Measurements from ENCODE around the gene SH3GLB2. TPM values are rescaled to one million over a fixed set of nuclear protein-coding genes. Genes with fewer than 3 reads are reported as not detected.

SH3GLB2 gene
- total and polyA plus RNA-seq, 2 of the 8 experiments (the other 6 are each of a cell fraction or from before 2014, with no cell fraction given): 52.7 to 79.9 TPM

DNA sequence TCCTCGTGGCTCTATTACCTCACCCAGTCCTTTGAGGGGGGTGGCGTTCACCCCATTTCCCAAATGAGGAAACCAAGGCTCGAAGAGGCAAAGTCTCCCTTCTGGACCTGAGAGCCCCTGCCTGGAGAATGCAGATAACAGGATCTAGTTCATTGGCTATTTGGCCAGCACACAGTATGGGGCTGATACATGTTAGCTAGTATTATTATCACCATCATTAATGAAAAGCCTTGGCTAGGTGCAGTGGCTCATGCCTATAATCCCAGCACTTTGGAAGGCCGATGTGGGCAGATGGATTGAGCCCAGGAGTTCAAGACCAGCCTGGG is 4.3 kb downstream of the SH3GLB2 start (continued):
- TF ChIP-seq, protein P1, sequence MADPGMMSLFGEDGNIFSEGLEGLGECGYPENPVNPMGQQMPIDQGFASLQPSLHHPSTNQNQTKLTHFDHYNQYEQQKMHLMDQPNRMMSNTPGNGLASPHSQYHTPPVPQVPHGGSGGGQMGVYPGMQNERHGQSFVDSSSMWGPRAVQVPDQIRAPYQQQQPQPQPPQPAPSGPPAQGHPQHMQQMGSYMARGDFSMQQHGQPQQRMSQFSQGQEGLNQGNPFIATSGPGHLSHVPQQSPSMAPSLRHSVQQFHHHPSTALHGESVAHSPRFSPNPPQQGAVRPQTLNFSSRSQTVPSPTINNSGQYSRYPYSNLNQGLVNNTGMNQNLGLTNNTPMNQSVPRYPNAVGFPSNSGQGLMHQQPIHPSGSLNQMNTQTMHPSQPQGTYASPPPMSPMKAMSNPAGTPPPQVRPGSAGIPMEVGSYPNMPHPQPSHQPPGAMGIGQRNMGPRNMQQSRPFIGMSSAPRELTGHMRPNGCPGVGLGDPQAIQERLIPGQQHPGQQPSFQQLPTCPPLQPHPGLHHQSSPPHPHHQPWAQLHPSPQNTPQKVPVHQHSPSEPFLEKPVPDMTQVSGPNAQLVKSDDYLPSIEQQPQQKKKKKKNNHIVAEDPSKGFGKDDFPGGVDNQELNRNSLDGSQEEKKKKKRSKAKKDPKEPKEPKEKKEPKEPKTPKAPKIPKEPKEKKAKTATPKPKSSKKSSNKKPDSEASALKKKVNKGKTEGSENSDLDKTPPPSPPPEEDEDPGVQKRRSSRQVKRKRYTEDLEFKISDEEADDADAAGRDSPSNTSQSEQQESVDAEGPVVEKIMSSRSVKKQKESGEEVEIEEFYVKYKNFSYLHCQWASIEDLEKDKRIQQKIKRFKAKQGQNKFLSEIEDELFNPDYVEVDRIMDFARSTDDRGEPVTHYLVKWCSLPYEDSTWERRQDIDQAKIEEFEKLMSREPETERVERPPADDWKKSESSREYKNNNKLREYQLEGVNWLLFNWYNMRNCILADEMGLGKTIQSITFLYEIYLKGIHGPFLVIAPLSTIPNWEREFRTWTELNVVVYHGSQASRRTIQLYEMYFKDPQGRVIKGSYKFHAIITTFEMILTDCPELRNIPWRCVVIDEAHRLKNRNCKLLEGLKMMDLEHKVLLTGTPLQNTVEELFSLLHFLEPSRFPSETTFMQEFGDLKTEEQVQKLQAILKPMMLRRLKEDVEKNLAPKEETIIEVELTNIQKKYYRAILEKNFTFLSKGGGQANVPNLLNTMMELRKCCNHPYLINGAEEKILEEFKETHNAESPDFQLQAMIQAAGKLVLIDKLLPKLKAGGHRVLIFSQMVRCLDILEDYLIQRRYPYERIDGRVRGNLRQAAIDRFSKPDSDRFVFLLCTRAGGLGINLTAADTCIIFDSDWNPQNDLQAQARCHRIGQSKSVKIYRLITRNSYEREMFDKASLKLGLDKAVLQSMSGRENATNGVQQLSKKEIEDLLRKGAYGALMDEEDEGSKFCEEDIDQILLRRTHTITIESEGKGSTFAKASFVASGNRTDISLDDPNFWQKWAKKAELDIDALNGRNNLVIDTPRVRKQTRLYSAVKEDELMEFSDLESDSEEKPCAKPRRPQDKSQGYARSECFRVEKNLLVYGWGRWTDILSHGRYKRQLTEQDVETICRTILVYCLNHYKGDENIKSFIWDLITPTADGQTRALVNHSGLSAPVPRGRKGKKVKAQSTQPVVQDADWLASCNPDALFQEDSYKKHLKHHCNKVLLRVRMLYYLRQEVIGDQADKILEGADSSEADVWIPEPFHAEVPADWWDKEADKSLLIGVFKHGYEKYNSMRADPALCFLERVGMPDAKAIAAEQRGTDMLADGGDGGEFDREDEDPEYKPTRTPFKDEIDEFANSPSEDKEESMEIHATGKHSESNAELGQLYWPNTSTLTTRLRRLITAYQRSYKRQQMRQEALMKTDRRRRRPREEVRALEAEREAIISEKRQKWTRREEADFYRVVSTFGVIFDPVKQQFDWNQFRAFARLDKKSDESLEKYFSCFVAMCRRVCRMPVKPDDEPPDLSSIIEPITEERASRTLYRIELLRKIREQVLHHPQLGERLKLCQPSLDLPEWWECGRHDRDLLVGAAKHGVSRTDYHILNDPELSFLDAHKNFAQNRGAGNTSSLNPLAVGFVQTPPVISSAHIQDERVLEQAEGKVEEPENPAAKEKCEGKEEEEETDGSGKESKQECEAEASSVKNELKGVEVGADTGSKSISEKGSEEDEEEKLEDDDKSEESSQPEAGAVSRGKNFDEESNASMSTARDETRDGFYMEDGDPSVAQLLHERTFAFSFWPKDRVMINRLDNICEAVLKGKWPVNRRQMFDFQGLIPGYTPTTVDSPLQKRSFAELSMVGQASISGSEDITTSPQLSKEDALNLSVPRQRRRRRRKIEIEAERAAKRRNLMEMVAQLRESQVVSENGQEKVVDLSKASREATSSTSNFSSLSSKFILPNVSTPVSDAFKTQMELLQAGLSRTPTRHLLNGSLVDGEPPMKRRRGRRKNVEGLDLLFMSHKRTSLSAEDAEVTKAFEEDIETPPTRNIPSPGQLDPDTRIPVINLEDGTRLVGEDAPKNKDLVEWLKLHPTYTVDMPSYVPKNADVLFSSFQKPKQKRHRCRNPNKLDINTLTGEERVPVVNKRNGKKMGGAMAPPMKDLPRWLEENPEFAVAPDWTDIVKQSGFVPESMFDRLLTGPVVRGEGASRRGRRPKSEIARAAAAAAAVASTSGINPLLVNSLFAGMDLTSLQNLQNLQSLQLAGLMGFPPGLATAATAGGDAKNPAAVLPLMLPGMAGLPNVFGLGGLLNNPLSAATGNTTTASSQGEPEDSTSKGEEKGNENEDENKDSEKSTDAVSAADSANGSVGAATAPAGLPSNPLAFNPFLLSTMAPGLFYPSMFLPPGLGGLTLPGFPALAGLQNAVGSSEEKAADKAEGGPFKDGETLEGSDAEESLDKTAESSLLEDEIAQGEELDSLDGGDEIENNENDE (IDR thresholded peaks at IDR 0.05; ENCODE audit: insufficient replicate concordance, low read length): no peak
- TF ChIP-seq CHD1 (IDR thresholded peaks at IDR 0.05; ENCODE audit: low read depth, low read length) (no peak), GABPA (IDR thresholded peaks at IDR 0.05; ENCODE audit: borderline replicate concordance, insufficient read depth, low read length) (no peak), MAFK (IDR thresholded peaks at IDR 0.05; ENCODE audit: low read depth, low read length) (no peak), SIX5 (IDR thresholded peaks at IDR 0.05; ENCODE audit: low read depth, low read length) (no peak), CTBP2 (IDR thresholded peaks at IDR 0.05; ENCODE audit: borderline replicate concordance, insufficient read depth, insufficient read length, low read length) (no peak), RXRA (IDR thresholded peaks at IDR 0.05; ENCODE audit: insufficient read depth, low read depth, low read length) (no peak), TCF12 (IDR thresholded peaks at IDR 0.05; ENCODE audit: low read depth, low read length) (no peak)
